Measurements from ENCODE around the gene DLK2. TPM values are rescaled to one million over a fixed set of nuclear protein-coding genes. Genes with fewer than 3 reads are reported as not detected.

DLK2 gene
- total RNA-seq, 1 donor from 2014 or later = 0.60 TPM

GRCh38 chr6:43478008-43478372 is 22.6 kb upstream of the DLK2 start:
- H3K27ac Mint-ChIP-seq = peak overlapping the region; percentile 93
- H3K4me3 Mint-ChIP-seq (ENCODE audit: low read depth) = peak overlapping the region; percentile 78
- peaks cover 6% of the 10 kb centered on the region for H3K36me3 Mint-ChIP-seq (ENCODE audit: insufficient read depth)
- peaks cover 26% of the 10 kb centered on the region for H3K4me1 Mint-ChIP-seq (ENCODE audit: low read depth)
- no peaks in the 10 kb centered on the region for H3K9me3 Mint-ChIP-seq (ENCODE audit: low read depth)
- H3K27me3 Mint-ChIP-seq = no peaks in the 10 kb centered on the region
- TF ChIP-seq CTCF (IDR thresholded peaks at IDR 0.05; ENCODE audit: unreplicated experiment) = no peak
- no peak for DNase-seq (ENCODE audit: low spot score, unreplicated experiment)

GRCh38 chr6:43477235-43478007 is 22.1 kb upstream of the DLK2 start, which contains the start of gene TJAP1:
TJAP1 (plus strand) TSS chr6:43477570; CDS start chr6:43499002, 21,432 bp downstream.
- peak; percentile 96 for DNase-seq (ENCODE audit: low spot score, unreplicated experiment)
- Mint-ChIP-seq H3K4me1 (ENCODE audit: low read depth) (peaks cover 26% of the 10 kb centered on the region), H3K27me3 (no peaks in the 10 kb centered on the region), H3K9me3 (ENCODE audit: low read depth) (no peaks in the 10 kb centered on the region), H3K36me3 (ENCODE audit: insufficient read depth) (peaks cover 6% of the 10 kb centered on the region), H3K4me3 (ENCODE audit: low read depth) (peak within 1 kb of the TSS; percentile 78), H3K27ac (peak within 1 kb of the TSS; percentile 93)
- no peak for TF ChIP-seq CTCF (IDR thresholded peaks at IDR 0.05; ENCODE audit: unreplicated experiment)

GRCh38 chr6:43476746-43477145 is 21.4 kb upstream of the DLK2 start:
- DNase-seq (ENCODE audit: low spot score, unreplicated experiment) = no peak
- TF ChIP-seq CTCF (IDR thresholded peaks at IDR 0.05; ENCODE audit: unreplicated experiment) = no peak
- Mint-ChIP-seq H3K27ac (peak overlapping the region; percentile 93), H3K36me3 (ENCODE audit: insufficient read depth) (peaks cover under 1% of the 10 kb centered on the region), H3K4me1 (ENCODE audit: low read depth) (peaks cover 21% of the 10 kb centered on the region), H3K4me3 (ENCODE audit: low read depth) (peak overlapping the region; percentile 78), H3K27me3 (no peaks in the 10 kb centered on the region), H3K9me3 (ENCODE audit: low read depth) (no peaks in the 10 kb centered on the region)

- Mint-ChIP-seq H3K4me3 (ENCODE audit: low read depth) (no peak overlapping the region), H3K27ac (no peak overlapping the region), H3K27me3 (no peaks in the 10 kb centered on the region), H3K36me3 (ENCODE audit: insufficient read depth) (no peaks in the 10 kb centered on the region), H3K9me3 (ENCODE audit: low read depth) (no peaks in the 10 kb centered on the region), H3K4me1 (ENCODE audit: low read depth) (peaks cover 19% of the 10 kb centered on the region)
- TF ChIP-seq CTCF (IDR thresholded peaks at IDR 0.05; ENCODE audit: unreplicated experiment) = no peak
- no peak for DNase-seq (ENCODE audit: low spot score, unreplicated experiment)
These were observed 20.2 kb upstream of the DLK2 start for GRCh38 chr6:43475516-43475915.

- H3K4me3 Mint-ChIP-seq (ENCODE audit: low read depth) = no peak overlapping the region
- no peaks in the 10 kb centered on the region for H3K9me3 Mint-ChIP-seq (ENCODE audit: low read depth)
- no peak overlapping the region for H3K27ac Mint-ChIP-seq
- no peak for TF ChIP-seq CTCF (IDR thresholded peaks at IDR 0.05; ENCODE audit: unreplicated experiment)
- peaks cover 5% of the 10 kb centered on the region for H3K27me3 Mint-ChIP-seq
- H3K36me3 Mint-ChIP-seq (ENCODE audit: insufficient read depth) = no peaks in the 10 kb centered on the region
- DNase-seq (ENCODE audit: low spot score, unreplicated experiment) = no peak
- peaks cover 10% of the 10 kb centered on the region for H3K4me1 Mint-ChIP-seq (ENCODE audit: low read depth)
These were observed 17.2 kb upstream of the DLK2 start for GRCh38 chr6:43472515-43472914.

Data from progenitor cell of endocrine pancreas (in vitro differentiated cells).